Cardiac fibroblast (primary cell): ENCODE data around the gene ATXN2.
A peak's percentile ranks its signal among the peaks of the same experiment; 100 is the strongest.

Experiments
- DNase-seq, 2 donors: peaks; one replicate each; pipeline versions ENCODE4 v3.0.0 to v3.0.0-alpha.2; 2010; ENCODE audit warnings: low read depth in 2 of 2
- H3K4me3 ChIP-seq, 2 donors: replicated peaks in 1 of 2; 1 replicate in 1 of 2; 2 replicates in 1 of 2; pipeline ENCODE4 v1.5.1; 2011; ENCODE audit warnings: low read depth in 2 of 2, low read length in 2 of 2, mild to moderate bottlenecking in 2 of 2, moderate library complexity in 1 of 2
- CTCF ChIP-seq: IDR thresholded peaks from one replicate; pipeline ENCODE4 v1.5.1; 2011; ENCODE audit warnings: low read depth, mild to moderate bottlenecking, low read length, inconsistent platforms

The ATXN2 gene

GRCh38 chr12:111426344-111427185 lies 172.6 kb downstream of the ATXN2 start:
- TF ChIP-seq CTCF: no peak
- H3K4me3 ChIP-seq: no peak overlapping the region
- peak in 1 of 2 donors; percentile 73 for DNase-seq

DNA sequence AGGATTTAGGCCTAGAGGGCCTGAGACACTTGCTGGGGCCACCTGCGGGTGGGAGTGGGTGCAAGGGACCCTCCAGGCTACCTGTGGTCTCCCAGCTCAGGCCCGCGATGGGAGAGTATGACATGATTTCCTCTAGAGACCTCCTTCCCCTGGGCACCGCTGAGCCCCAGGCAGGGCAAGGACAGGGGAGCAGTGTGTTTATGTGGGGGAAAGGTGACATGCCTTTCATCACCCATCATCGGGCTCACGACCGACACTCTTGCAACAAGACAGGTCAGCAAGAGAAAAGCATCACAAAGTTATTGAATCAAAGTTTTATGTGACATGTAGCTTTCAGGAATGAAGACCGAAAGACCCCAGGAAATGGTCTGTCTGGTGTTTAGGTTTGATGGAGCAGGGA lies 173.5 kb downstream of the ATXN2 start:
- TF ChIP-seq CTCF: no peak
- DNase-seq: no peak
- no peak overlapping the region for H3K4me3 ChIP-seq

DNA sequence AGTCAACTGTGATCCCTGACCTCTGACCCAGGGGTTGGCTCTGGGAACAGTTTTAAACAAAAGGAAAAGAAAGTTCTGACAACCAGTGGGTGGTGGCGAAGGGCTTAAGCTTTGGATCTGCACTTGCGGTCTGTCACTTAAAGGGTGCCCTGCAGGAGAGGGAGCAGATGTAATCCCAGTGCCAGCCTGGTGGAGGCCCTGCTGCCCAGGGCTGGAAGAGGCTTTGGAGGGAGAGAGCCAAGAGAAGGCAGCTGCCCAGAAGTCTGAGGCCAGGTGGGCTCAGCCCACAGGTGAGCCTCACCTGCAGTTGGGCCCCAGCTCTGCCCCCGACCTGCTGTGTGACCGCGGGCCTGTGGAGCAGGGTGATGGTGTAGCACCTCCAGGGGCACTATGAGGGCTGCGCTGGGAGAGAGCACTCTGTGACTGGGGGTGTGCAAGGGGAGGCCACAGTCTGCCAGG lies 174.3 kb downstream of the ATXN2 start:
- H3K4me3 ChIP-seq: no peak overlapping the region
- no peak for DNase-seq

GRCh38 chr12:111424189-111424792 lies 174.8 kb downstream of the ATXN2 start:
- no peak for TF ChIP-seq CTCF
- no peak overlapping the region for H3K4me3 ChIP-seq
- no peak for DNase-seq

More for the DNA sequence above, 174.3 kb downstream of the ATXN2 start:
- TF ChIP-seq CTCF: no peak

DNA sequence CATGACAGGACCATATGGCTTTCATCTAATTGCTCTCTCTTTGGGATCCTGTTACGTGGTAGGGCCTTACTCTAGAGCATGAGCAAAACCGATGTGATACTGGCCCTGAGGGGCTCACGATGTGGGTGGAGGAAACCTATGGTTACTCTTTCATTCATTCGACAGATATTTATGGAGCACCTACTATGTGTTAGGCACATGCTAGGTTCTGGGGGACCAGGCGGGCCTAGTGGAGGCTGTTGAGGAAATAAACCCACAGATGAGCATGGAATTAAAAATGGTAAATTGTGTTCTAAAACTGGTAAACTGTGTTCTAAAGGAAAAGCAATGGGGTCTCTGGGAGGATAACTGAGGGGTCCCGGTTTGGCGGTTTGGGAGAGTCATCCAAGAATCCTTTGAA lies 178.6 kb downstream of the ATXN2 start:
- no peak overlapping the region for H3K4me3 ChIP-seq
- DNase-seq: no peak
- TF ChIP-seq CTCF: no peak

- no peak overlapping the region for H3K4me3 ChIP-seq
- no peak for DNase-seq
- no peak for TF ChIP-seq CTCF
These were observed 179.3 kb downstream of the ATXN2 start for GRCh38 chr12:111419784-111420183.
